Measurements from ENCODE around the gene HAUS5.

The HAUS5 gene

GRCh38 chr19:35669974-35670373 lies 57.4 kb downstream of the HAUS5 start:
- no peak for ATAC-seq
- TF ChIP-seq POU6F1 (CRISPR knock-in tag; IDR thresholded peaks at IDR 0.05; ENCODE audit: borderline replicate concordance, low read depth) = no peak
- TF ChIP-seq ZFP3 (CRISPR knock-in tag; IDR thresholded peaks at IDR 0.05) = no peak

- TF ChIP-seq ZFP3 (CRISPR knock-in tag; IDR thresholded peaks at IDR 0.05) = no peak
- TF ChIP-seq PPARA (CRISPR knock-in tag; IDR thresholded peaks at IDR 0.05; ENCODE audit: borderline replicate concordance) = no peak
- TF ChIP-seq TSHZ2 (CRISPR knock-in tag; IDR thresholded peaks at IDR 0.05) = no peak
- no peak for TF ChIP-seq ZNF8 (CRISPR knock-in tag; IDR thresholded peaks at IDR 0.05)
- no peak for TF ChIP-seq CREB5 (CRISPR knock-in tag; IDR thresholded peaks at IDR 0.05; ENCODE audit: low read depth)
- TF ChIP-seq RARB (CRISPR knock-in tag; IDR thresholded peaks at IDR 0.05) = no peak
- no peak for TF ChIP-seq OSR1 (CRISPR knock-in tag; IDR thresholded peaks at IDR 0.05)
- no peak for TF ChIP-seq ESRRG (CRISPR knock-in tag; IDR thresholded peaks at IDR 0.05)
- TF ChIP-seq TCF4 (CRISPR knock-in tag; IDR thresholded peaks at IDR 0.05; ENCODE audit: borderline replicate concordance) = no peak
- TF ChIP-seq SNAI2 (CRISPR knock-in tag; IDR thresholded peaks at IDR 0.05) = no peak
- TF ChIP-seq BACH2 (CRISPR knock-in tag; IDR thresholded peaks at IDR 0.05; ENCODE audit: borderline replicate concordance) = no peak
- no peak for TF ChIP-seq GLIS3 (CRISPR knock-in tag; IDR thresholded peaks at IDR 0.05)
- TF ChIP-seq ZC3H10 (CRISPR knock-in tag; IDR thresholded peaks at IDR 0.05) = no peak
- TF ChIP-seq POU6F1 (CRISPR knock-in tag; IDR thresholded peaks at IDR 0.05; ENCODE audit: borderline replicate concordance, low read depth) = no peak
- TF ChIP-seq CSDC2 (CRISPR knock-in tag; IDR thresholded peaks at IDR 0.05) = no peak
- TF ChIP-seq ZFP30 (CRISPR knock-in tag; IDR thresholded peaks at IDR 0.05) = no peak
- TF ChIP-seq ARNTL (CRISPR knock-in tag; IDR thresholded peaks at IDR 0.05; ENCODE audit: borderline replicate concordance, low read depth) = no peak
- TF ChIP-seq ISL1 (CRISPR knock-in tag; IDR thresholded peaks at IDR 0.05) = no peak
- ATAC-seq = no peak
Measured at GRCh38 chr19:35670686-35671085, 58.2 kb downstream of the HAUS5 start.

- no peak for ATAC-seq
- TF ChIP-seq ZC3H10 (CRISPR knock-in tag; IDR thresholded peaks at IDR 0.05) (no peak), CREB5 (CRISPR knock-in tag; IDR thresholded peaks at IDR 0.05; ENCODE audit: low read depth) (no peak), CSRNP3 (CRISPR knock-in tag; IDR thresholded peaks at IDR 0.05) (no peak), POU6F1 (CRISPR knock-in tag; IDR thresholded peaks at IDR 0.05; ENCODE audit: borderline replicate concordance, low read depth) (no peak), TCF4 (CRISPR knock-in tag; IDR thresholded peaks at IDR 0.05; ENCODE audit: borderline replicate concordance) (no peak), ESRRG (CRISPR knock-in tag; IDR thresholded peaks at IDR 0.05) (no peak), ZNF565 (CRISPR knock-in tag; conservative IDR thresholded peaks at IDR 0.05; ENCODE audit: low read depth) (no peak), ARNTL (CRISPR knock-in tag; IDR thresholded peaks at IDR 0.05; ENCODE audit: borderline replicate concordance, low read depth) (no peak), RARB (CRISPR knock-in tag; IDR thresholded peaks at IDR 0.05) (no peak), ZFP30 (CRISPR knock-in tag; IDR thresholded peaks at IDR 0.05) (no peak), ZFP3 (CRISPR knock-in tag; IDR thresholded peaks at IDR 0.05) (no peak), SNAI2 (CRISPR knock-in tag; IDR thresholded peaks at IDR 0.05) (no peak), ZNF70 (CRISPR knock-in tag; IDR thresholded peaks at IDR 0.05) (no peak), BACH2 (CRISPR knock-in tag; IDR thresholded peaks at IDR 0.05; ENCODE audit: borderline replicate concordance) (no peak)
Measured at GRCh38 chr19:35671818-35672217, 59.3 kb downstream of the HAUS5 start.

Measured in SK-N-SH treated with all-trans-retinoic acid at 6 μM for 48 hours (cell line).